HT-29 (cell line): Measurements from ENCODE around the gene CYP4A22. TPM values are rescaled to one million over a fixed set of nuclear protein-coding genes. Genes with fewer than 3 reads are reported as not detected.
"Not testable (repeated sequence)": the region's sequence is repeated elsewhere in the genome, so short reads cannot be mapped to it uniquely, and the experiment has no call there.

Source experiments
- DNase-seq: peaks from one replicate; pipeline ENCODE4 v3.0.0-alpha.2; 2015; ENCODE audit warnings: low spot score
- total RNA-seq: library from RNA; depleted of rRNA; stranded (reverse); fragments of >200 nt; shearing (Covaris generic); gene quantifications from 2 replicates; pipeline ENCODE4 v1.2.3, GENCODE V29; 2014; rRNA removed

CYP4A22 gene
- total RNA-seq: not detected in 2 replicates

GRCh38 chr1:47137198-47137597, at the start of gene CYP4A22:
TSS of gene CYP4A22 (plus strand) at chr1:47137441. CDS start at chr1:47137486, 45 bp downstream.
- DNase-seq: no peak

GRCh38 chr1:47089356-47089755, 47.9 kb upstream of the CYP4A22 start:
- peak; percentile 54 for DNase-seq

DNA sequence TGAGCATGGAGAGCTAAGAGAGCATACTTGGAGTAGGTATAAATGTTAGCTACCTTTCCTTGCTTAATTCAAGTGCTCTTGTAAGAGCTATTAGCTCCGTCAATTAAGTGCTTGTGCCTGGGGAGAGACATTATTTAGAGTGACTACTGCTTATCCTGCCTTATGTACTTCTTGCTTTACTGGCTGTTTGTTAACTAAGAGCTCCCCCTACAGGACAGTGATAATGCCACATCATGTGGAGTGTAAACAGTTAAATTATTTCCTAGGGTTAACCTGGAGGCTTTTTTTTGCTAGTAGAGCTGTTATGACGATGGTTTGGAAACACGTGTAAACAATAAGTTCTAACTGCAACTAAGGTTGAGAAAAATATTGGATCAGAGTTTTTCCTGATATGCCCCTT, 45.8 kb upstream of the CYP4A22 start:
- not testable (repeated sequence) for DNase-seq

DNA sequence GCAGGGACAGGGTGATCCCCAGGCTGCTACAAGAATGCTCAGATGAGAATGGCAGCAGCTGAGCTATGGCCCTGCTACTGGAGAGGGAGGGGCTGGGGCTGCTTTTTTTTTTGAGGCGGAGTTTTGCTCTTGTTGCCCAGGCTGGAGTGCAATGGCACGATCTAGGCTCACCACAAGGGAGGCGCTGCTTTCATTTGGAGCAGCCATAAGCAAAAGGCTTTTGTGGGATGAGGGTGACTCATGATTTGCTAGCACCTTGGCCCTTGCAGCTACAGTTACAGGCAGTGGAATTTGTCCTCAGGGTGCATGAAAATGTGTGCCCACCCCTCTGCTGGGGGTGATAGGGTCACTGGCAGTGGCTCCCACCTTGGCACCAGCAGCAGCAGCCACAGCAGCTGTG, 32.4 kb upstream of the CYP4A22 start:
- no peak for DNase-seq

DNA sequence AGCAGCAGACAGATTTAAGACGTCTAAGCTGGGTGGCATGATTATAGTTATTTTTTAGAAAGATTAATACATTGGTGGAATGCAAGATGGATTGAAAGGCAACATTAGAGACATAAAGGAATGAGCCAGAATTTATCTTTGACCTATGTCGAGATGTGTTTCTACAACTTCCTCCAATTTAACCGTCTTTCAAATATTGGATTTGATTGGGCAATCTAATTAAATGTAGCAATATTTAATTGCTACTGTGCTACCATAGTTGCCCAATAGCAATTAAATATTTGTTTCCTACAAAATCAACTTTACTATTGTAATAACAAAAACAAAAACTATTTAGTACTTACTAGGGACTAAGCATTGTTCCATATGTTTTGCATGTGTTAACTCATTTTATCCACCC, 30.4 kb upstream of the CYP4A22 start:
- DNase-seq: no peak

- DNase-seq: peak; percentile 53
Measured at GRCh38 chr1:47107851-47108574, 29.2 kb upstream of the CYP4A22 start.

DNA sequence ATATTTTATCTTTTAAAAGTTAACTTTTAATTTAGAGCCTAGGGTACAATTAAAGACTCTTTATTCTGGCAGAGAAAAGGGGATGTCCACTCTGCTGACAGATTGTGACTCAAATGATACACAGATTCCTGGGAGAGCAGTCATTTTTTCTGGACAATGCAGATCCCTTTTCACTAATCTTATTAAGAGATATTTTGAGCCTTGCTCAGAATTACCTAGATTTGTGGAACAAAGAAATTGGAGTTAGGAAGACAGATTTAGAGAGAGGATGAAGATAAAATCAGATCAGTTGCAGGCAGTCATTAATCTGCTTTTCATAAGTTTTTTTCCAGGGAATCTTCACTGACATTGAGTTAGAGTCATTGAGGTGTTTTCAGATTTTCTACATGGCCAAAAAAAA, 27.8 kb upstream of the CYP4A22 start:
- DNase-seq: not testable (repeated sequence)

GRCh38 chr1:47113178-47113577, 24.1 kb upstream of the CYP4A22 start:
- DNase-seq: no peak

DNA sequence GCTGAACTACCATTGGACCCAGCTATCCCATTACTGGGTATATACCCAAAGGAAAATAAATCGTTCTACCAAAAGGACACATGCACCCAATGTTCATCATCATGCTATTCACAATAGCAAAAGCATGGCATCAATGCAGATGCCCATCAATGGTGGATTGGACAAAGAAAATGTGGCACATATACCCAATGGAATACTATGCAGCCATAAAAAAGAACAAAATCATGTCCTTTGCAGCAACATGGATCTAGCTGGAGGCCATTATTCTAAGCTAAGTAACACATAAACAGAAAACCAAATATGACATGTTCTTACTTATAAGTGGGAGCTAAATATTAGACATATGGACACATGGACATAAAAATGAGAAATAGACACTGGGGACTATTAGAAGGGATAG, 16.2 kb upstream of the CYP4A22 start:
- not testable (repeated sequence) for DNase-seq

GRCh38 chr1:47124834-47125233, 12.4 kb upstream of the CYP4A22 start:
- not testable (repeated sequence) for DNase-seq

GRCh38 chr1:47126997-47127396, 10.2 kb upstream of the CYP4A22 start:
- DNase-seq: not testable (repeated sequence)

DNA sequence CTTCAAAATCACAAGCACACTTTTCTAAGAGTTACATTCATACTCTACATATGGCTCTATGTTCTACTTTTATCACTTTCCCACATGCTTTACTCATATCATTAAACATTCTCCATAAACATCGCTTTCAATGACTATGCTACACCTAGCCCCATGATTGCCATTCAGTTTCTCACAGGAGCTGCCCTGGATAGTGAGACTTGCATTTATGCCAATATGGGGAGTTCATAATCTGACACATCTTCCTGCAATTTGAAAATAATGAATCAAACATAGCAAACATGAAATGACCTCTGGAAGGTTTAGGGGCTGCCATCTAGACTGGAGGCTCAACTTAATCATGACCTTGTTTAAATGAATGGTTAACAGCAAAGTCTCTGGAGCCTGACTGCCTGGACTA, 9.0 kb upstream of the CYP4A22 start:
- DNase-seq: no peak

DNA sequence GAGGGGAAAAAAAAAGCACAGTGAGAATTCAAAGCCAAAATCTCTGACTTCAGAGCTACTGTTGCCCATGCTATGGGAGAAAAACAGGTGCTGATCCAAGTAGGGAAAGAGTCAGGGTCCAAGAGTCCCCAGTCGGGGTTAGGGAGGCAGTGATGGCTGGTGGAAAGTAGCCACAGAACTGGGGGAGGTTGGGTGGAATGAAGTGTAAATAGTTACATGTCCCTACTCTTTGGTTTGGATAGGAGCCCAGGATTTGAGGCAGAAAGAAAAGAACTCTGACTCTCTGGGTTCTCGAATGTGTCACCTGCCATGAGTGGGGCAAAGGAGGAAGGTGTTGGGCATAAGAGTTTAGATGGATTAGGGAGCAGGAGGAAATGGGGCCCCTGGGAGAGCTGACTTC, 8.4 kb upstream of the CYP4A22 start:
- DNase-seq: not testable (repeated sequence)

- not testable (repeated sequence) for DNase-seq
Measured at GRCh38 chr1:47129489-47130230, 7.6 kb upstream of the CYP4A22 start.

DNA sequence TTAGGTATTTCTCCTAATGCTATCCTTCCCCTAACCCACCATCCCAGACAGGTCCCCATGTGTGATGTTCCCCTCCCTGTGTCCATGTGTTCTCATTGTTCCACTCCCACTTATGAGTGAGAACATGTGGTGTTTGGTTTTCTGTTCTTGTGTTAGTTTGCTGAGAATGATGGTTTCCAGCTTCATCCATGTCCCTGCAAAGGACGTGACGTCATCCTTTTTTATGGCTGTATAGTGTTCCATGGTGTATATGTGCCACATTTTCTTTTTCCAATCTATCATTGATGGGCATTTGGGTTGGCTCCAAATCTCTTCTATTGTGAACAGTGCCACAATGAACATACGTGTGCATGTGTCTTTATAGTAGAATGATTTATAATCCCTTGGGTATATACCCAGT, 4.6 kb upstream of the CYP4A22 start:
- DNase-seq: not testable (repeated sequence)

GRCh38 chr1:47137925-47138615, 829 bp downstream of the CYP4A22 start:
- no peak for DNase-seq

DNA sequence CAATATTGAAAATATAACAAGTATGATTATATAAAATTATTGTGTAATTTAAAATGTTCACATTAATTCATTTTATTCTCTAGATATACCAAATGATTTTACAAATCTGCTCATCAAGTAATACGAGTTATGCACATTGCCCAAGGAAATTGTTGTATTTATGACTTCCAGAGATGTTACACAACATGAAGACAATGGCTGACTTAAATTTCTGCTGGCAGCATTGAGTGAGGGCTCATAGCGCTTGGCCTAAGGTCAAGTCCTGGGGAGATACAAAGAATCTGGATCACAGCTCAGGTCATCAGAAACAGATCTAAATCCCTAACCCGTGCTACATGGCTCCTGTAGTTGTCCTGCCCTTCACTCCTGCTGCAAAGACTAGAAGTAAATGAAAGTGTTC, 3.1 kb downstream of the CYP4A22 start:
- DNase-seq: not testable (repeated sequence)

DNA sequence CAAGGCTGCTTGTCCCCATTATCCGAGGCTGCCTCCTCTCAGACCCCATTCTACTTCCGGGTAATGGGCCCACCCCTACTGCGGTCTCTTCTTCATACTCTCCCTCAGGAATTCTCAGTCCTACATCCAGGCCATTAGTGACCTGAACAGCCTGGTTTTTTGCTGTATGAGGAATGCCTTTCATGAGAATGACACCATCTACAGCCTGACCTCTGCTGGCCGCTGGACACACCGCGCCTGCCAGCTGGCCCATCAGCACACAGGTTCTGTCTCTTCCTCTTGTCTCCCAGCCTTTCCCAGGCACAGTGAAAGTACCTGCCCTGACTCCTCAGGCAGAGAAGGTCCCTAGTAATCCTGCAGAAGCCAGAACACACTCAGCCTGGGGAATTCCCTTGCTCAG, 6.4 kb downstream of the CYP4A22 start:
- peak; percentile 16 for DNase-seq

DNA sequence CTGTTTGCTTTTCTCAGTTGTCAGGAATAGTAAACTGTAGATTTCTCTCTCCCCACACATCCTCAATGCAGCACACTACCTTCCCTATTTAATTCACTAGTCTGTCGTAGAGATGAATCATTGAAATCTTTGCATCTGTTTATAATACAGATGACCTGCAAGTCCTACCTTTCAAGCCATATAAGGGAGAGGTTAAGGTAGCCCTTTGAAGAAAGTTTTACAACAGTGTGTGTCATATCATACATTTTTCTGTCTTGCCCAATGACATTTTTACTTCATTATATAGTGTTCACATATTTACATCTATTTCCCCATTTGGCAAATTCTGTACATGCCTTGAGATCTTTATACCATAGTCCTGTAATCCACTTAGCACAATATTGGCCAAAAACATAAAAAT, 9.3 kb downstream of the CYP4A22 start:
- DNase-seq: not testable (repeated sequence)

DNA sequence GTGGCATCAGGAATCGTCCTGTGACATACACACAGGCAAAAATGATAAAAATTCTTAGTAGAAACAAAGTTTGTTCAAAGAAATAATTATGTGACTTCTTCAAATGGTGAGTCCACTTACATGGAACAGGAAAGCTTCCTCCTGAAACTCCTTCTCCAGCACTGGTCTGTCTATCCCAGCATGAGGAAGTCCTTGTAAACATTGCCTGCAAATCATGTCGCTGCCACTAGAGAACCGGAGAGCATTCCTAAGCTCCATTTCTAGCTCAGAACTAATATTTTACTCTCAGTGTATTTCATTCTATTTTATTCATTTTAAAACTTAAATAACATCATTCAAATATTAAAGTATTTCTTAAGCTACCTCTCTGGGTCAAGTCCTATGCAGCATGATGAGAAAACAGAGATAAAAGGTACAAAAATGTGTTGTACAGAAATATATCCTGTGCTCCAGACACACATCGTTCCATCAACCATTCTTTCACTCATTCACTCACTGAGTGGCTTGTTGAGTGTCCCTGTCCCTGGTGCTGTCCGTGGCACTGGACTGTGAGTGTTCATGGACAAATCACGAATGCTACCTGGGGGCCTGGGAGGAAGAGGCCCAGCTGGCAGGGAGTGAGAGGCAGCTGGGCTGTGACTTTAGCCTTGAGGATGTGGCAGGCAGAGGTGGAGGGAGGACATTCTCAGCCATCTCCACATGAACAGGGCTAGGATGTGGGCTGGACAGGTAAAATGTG, 10.0 kb downstream of the CYP4A22 start:
- no peak for DNase-seq

DNA sequence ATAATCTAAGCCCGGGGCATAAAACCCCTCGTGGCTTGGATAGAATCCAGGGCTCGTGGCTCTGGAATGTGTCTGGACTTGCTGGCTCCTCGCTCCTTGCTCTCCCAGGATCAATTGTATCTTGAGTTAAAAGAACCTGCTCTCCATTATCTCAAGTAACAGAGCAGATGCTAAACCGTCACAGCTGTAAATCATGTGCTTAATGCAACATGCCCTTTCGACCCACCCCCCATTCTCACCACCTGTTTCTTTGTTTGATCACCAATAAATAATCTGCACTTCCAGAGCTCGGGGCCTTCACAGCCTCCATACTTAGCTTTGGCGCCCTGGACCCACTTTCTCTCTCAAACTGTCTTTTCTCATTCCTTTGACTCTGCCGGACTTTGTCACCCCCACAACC, 11.9 kb downstream of the CYP4A22 start:
- not testable (repeated sequence) for DNase-seq

DNA sequence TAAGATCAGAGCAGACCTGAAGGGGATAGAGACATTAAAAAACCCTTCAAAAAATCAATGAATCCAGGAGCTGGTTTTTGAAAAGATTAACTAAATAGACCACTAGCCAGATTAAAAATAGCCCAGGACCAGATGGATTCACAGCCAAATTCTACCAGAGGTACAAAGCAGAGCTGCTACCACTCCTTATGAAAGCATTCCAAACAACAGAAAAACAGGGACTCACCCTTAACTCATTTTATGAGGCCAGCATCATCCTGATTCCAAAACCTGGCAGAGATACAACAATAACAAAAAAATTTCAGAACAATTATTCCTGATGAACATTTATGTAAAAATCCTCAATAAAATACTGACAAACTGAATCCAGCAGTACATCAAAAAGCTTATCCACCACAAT, 19.2 kb downstream of the CYP4A22 start:
- DNase-seq: not testable (repeated sequence)
